Astrocyte (in vitro differentiated cells and primary cell): ENCODE measurements around the gene ICOS.
"Not testable (repeated sequence)": the region's sequence is repeated elsewhere in the genome, so short reads cannot be mapped to it uniquely, and the experiment has no call there.

Experiments used
- CTCF ChIP-seq: IDR thresholded peaks from 2 replicates; pipeline ENCODE4 v1.5.1; 2011; ENCODE audit warnings: low read depth, mild to moderate bottlenecking, inconsistent platforms, low read length, moderate library complexity; ENCODE audit not compliant: insufficient read depth
- EZH2 ChIP-seq: IDR thresholded peaks from 2 replicates; pipeline ENCODE4 v1.6.1; 2012; ENCODE audit warnings: mild to moderate bottlenecking, low read length, inconsistent platforms; ENCODE audit not compliant: insufficient read depth

GRCh38 chr2:203931262-203931661 is 5.3 kb upstream of the ICOS start:
- TF ChIP-seq CTCF, EZH2: not testable (repeated sequence)
